ENCODE measurements around the gene SV2B.

- TF ChIP-seq CTCF (IDR thresholded peaks at IDR 0.05; ENCODE audit: insufficient read depth, low read length, poor library complexity, severe bottlenecking) (no peak), EZH2phosphoT487 (conservative IDR thresholded peaks at IDR 0.05; ENCODE audit: low read length) (no peak)
These were observed 231.5 kb downstream of the SV2B start for GRCh38 chr15:91331581-91331980.

Data from SU-DHL-6 (cell line).